GM23338 (cell line): ENCODE measurements around the gene ELMO3. TPM values are rescaled to one million over a fixed set of nuclear protein-coding genes. Genes with fewer than 3 reads are reported as not detected.

Experiments used
- EZH2 ChIP-seq: fragments of 200-600 bp; sonication (generic); IDR thresholded peaks from one replicate; pipeline ENCODE4 v1.8.0; 2017; ENCODE audit warnings: antibody characterized with exemption, mild to moderate bottlenecking, low read depth; ENCODE audit not compliant: unreplicated experiment
- EZH2phosphoT487 ChIP-seq: fragments of 200-600 bp; sonication (generic); IDR thresholded peaks from one replicate; pipeline ENCODE4 v1.8.1; 2018; ENCODE audit warnings: antibody characterized with exemption; ENCODE audit not compliant: unreplicated experiment
- JUNB ChIP-seq: IDR thresholded peaks from one replicate; pipeline ENCODE4 v1.6.1; 2016; ENCODE audit warnings: antibody characterized with exemption; ENCODE audit not compliant: unreplicated experiment
- polyA plus RNA-seq: library from polyadenylated mRNA; unstranded; fragments of >200 nt; fragmentation: Nextera tagmentation; extraction: Ambion mirVana; gene quantifications from 2 replicates; pipeline ENCODE4 v1.2.1, GENCODE V29; 2016
- total RNA-seq: library from RNA; depleted of rRNA; stranded (reverse); fragments of >200 nt; shearing (Covaris generic); gene quantifications from 2 replicates; pipeline ENCODE4 v1.2.3, GENCODE V29; 2014
- TF ChIP-seq, protein P1 (sequence below): fragments of 250-450 bp; sonication (Bioruptor Pico); IDR thresholded peaks from 2 replicates; pipeline ENCODE4 v1.5.0; 2020; ENCODE audit warnings: mild to moderate bottlenecking, moderate library complexity
- TF ChIP-seq, protein P2 (sequence below): IDR thresholded peaks from one replicate; pipeline ENCODE4 v1.6.1; 2018; ENCODE audit warnings: antibody characterized with exemption; ENCODE audit not compliant: unreplicated experiment

The ELMO3 gene
- total and polyA plus RNA-seq, 2 experiments from 2014 or later, result 4.7 to 16.2 TPM

- TF ChIP-seq, protein P1, sequence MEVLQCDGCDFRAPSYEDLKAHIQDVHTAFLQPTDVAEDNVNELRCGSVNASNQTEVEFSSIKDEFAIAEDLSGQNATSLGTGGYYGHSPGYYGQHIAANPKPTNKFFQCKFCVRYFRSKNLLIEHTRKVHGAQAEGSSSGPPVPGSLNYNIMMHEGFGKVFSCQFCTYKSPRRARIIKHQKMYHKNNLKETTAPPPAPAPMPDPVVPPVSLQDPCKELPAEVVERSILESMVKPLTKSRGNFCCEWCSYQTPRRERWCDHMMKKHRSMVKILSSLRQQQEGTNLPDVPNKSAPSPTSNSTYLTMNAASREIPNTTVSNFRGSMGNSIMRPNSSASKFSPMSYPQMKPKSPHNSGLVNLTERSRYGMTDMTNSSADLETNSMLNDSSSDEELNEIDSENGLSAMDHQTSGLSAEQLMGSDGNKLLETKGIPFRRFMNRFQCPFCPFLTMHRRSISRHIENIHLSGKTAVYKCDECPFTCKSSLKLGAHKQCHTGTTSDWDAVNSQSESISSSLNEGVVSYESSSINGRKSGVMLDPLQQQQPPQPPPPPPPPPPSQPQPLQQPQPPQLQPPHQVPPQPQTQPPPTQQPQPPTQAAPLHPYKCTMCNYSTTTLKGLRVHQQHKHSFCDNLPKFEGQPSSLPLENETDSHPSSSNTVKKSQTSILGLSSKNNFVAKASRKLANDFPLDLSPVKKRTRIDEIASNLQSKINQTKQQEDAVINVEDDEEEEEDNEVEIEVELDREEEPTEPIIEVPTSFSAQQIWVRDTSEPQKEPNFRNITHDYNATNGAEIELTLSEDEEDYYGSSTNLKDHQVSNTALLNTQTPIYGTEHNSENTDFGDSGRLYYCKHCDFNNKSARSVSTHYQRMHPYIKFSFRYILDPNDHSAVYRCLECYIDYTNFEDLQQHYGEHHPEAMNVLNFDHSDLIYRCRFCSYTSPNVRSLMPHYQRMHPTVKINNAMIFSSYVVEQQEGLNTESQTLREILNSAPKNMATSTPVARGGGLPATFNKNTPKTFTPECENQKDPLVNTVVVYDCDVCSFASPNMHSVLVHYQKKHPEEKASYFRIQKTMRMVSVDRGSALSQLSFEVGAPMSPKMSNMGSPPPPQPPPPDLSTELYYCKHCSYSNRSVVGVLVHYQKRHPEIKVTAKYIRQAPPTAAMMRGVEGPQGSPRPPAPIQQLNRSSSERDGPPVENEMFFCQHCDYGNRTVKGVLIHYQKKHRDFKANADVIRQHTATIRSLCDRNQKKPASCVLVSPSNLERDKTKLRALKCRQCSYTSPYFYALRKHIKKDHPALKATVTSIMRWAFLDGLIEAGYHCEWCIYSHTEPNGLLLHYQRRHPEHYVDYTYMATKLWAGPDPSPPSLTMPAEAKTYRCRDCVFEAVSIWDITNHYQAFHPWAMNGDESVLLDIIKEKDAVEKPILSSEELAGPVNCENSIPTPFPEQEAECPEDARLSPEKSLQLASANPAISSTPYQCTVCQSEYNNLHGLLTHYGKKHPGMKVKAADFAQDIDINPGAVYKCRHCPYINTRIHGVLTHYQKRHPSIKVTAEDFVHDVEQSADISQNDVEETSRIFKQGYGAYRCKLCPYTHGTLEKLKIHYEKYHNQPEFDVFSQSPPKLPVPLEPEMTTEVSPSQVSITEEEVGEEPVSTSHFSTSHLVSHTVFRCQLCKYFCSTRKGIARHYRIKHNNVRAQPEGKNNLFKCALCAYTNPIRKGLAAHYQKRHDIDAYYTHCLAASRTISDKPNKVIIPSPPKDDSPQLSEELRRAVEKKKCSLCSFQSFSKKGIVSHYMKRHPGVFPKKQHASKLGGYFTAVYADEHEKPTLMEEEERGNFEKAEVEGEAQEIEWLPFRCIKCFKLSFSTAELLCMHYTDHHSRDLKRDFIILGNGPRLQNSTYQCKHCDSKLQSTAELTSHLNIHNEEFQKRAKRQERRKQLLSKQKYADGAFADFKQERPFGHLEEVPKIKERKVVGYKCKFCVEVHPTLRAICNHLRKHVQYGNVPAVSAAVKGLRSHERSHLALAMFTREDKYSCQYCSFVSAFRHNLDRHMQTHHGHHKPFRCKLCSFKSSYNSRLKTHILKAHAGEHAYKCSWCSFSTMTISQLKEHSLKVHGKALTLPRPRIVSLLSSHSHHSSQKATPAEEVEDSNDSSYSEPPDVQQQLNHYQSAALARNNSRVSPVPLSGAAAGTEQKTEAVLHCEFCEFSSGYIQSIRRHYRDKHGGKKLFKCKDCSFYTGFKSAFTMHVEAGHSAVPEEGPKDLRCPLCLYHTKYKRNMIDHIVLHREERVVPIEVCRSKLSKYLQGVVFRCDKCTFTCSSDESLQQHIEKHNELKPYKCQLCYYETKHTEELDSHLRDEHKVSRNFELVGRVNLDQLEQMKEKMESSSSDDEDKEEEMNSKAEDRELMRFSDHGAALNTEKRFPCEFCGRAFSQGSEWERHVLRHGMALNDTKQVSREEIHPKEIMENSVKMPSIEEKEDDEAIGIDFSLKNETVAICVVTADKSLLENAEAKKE, result no peak
- TF ChIP-seq, protein P2, sequence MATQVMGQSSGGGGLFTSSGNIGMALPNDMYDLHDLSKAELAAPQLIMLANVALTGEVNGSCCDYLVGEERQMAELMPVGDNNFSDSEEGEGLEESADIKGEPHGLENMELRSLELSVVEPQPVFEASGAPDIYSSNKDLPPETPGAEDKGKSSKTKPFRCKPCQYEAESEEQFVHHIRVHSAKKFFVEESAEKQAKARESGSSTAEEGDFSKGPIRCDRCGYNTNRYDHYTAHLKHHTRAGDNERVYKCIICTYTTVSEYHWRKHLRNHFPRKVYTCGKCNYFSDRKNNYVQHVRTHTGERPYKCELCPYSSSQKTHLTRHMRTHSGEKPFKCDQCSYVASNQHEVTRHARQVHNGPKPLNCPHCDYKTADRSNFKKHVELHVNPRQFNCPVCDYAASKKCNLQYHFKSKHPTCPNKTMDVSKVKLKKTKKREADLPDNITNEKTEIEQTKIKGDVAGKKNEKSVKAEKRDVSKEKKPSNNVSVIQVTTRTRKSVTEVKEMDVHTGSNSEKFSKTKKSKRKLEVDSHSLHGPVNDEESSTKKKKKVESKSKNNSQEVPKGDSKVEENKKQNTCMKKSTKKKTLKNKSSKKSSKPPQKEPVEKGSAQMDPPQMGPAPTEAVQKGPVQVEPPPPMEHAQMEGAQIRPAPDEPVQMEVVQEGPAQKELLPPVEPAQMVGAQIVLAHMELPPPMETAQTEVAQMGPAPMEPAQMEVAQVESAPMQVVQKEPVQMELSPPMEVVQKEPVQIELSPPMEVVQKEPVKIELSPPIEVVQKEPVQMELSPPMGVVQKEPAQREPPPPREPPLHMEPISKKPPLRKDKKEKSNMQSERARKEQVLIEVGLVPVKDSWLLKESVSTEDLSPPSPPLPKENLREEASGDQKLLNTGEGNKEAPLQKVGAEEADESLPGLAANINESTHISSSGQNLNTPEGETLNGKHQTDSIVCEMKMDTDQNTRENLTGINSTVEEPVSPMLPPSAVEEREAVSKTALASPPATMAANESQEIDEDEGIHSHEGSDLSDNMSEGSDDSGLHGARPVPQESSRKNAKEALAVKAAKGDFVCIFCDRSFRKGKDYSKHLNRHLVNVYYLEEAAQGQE, result no peak
- TF ChIP-seq JUNB (no peak), EZH2phosphoT487 (no peak), EZH2 (no peak)
Observed at GRCh38 chr16:67173323-67173722, 25.6 kb upstream of the ELMO3 start (continued).
